GM23338 (cell line): ENCODE data around the gene MORN3. TPM values are rescaled to one million over a fixed set of nuclear protein-coding genes. Genes with fewer than 3 reads are reported as not detected.
A peak's percentile ranks its signal among the peaks of the same experiment; 100 is the strongest.

Experiments used
- ATAC-seq: fragments of 200-7000 bp; cut with Tn5 transposase; 3 replicates; pipeline ENCODE4 v1.9.1; 2020
- DNase-seq: peaks from one replicate; pipeline ENCODE4 v3.0.0-alpha.2; 2015; ENCODE audit warnings: low spot score
- H2AFZ ChIP-seq: fragments of 200-600 bp; sonication (generic); 2 replicates; pipeline ENCODE4 v1.8.0; 2016; ENCODE audit warnings: antibody characterized with exemption, mild to moderate bottlenecking, moderate library complexity
- H3F3A ChIP-seq: fragments of 200-600 bp; sonication (generic); replicated peaks from 2 replicates; pipeline ENCODE4 v1.8.0; 2017; ENCODE audit warnings: antibody characterized with exemption, mixed run types, low read depth
- H3K27ac ChIP-seq: fragments of 200-600 bp; sonication (generic); 2 replicates; pipeline ENCODE4 v1.6.1; 2016; ENCODE audit warnings: low read depth
- H3K27me3 ChIP-seq: fragments of 200-600 bp; sonication (generic); 2 replicates; pipeline ENCODE4 v1.8.0; 2016; ENCODE audit warnings: mild to moderate bottlenecking, mixed run types, moderate library complexity; ENCODE audit not compliant: insufficient read depth
- H3K36me3 ChIP-seq: fragments of 200-600 bp; sonication (generic); 2 replicates; pipeline ENCODE4 v1.8.0; 2016; ENCODE audit warnings: mild to moderate bottlenecking; ENCODE audit not compliant: insufficient read depth
- H3K4me1 ChIP-seq: fragments of 200-600 bp; sonication (generic); 2 replicates; pipeline ENCODE4 v1.8.0; 2016; ENCODE audit warnings: mild to moderate bottlenecking, moderate library complexity; ENCODE audit not compliant: insufficient read depth
- H3K4me2 ChIP-seq: fragments of 200-600 bp; sonication (generic); 2 replicates; pipeline ENCODE4 v1.7.1; 2017; ENCODE audit warnings: mixed run types
- H3K4me3 ChIP-seq: fragments of 200-600 bp; sonication (generic); 2 replicates; pipeline ENCODE4 v1.6.1; 2016; ENCODE audit warnings: mixed run types
- H3K79me2 ChIP-seq: fragments of 200-600 bp; sonication (generic); replicated peaks from 2 replicates; pipeline ENCODE4 v1.8.0; 2017; ENCODE audit warnings: mild to moderate bottlenecking; ENCODE audit not compliant: insufficient read depth
- H3K9me2 ChIP-seq: fragments of 200-600 bp; sonication (generic); 2 replicates; pipeline ENCODE4 v1.8.0; 2017; ENCODE audit not compliant: insufficient read depth
- H4K20me1 ChIP-seq: fragments of 200-600 bp; sonication (generic); replicated peaks from 2 replicates; pipeline ENCODE4 v1.8.0; 2017; ENCODE audit warnings: mild to moderate bottlenecking; ENCODE audit not compliant: insufficient read depth
- H3K27ac Mint-ChIP-seq: 2 replicates; pipeline ENCODE4 v1.8.0; 2020; ENCODE audit warnings: inconsistent platforms, mild to moderate bottlenecking, moderate library complexity, mixed read lengths
- H3K27me3 Mint-ChIP-seq: 3 replicates; pipeline ENCODE4 v1.8.0; 2022; ENCODE audit warnings: low read depth, mild to moderate bottlenecking, moderate library complexity, mixed read lengths, inconsistent platforms; ENCODE audit not compliant: insufficient read depth, poor library complexity
- H3K36me3 Mint-ChIP-seq: 3 replicates; pipeline ENCODE4 v1.8.0; 2021; ENCODE audit warnings: low read depth, mild to moderate bottlenecking, inconsistent platforms, moderate library complexity, mixed read lengths
- H3K4me1 Mint-ChIP-seq: 3 replicates; pipeline ENCODE4 v1.8.0; 2020; ENCODE audit warnings: mild to moderate bottlenecking, inconsistent platforms, mixed read lengths
- H3K4me3 Mint-ChIP-seq: 3 replicates; pipeline ENCODE4 v1.8.0; 2021; ENCODE audit warnings: moderate library complexity, mild to moderate bottlenecking, inconsistent platforms, mixed read lengths
- H3K9me3 Mint-ChIP-seq: 3 replicates; pipeline ENCODE4 v1.8.0; 2020; ENCODE audit warnings: moderate library complexity, mild to moderate bottlenecking, inconsistent platforms, mixed read lengths
- CREB1 ChIP-seq: fragments of 250-450 bp; sonication (Bioruptor Pico); IDR thresholded peaks from 2 replicates; pipeline ENCODE4 v1.5.0; 2020; ENCODE audit warnings: low read depth, mild to moderate bottlenecking, moderate library complexity
- EZH2 ChIP-seq: fragments of 200-600 bp; sonication (generic); IDR thresholded peaks from one replicate; pipeline ENCODE4 v1.8.0; 2017; ENCODE audit warnings: antibody characterized with exemption, mild to moderate bottlenecking, low read depth; ENCODE audit not compliant: unreplicated experiment
- EZH2phosphoT487 ChIP-seq: fragments of 200-600 bp; sonication (generic); IDR thresholded peaks from one replicate; pipeline ENCODE4 v1.8.1; 2018; ENCODE audit warnings: antibody characterized with exemption; ENCODE audit not compliant: unreplicated experiment
- JUNB ChIP-seq: IDR thresholded peaks from one replicate; pipeline ENCODE4 v1.6.1; 2016; ENCODE audit warnings: antibody characterized with exemption; ENCODE audit not compliant: unreplicated experiment
- NANOG ChIP-seq: IDR thresholded peaks from 2 replicates; pipeline ENCODE4 v1.6.1; 2016; ENCODE audit warnings: antibody characterized with exemption, borderline replicate concordance
- POLR2AphosphoS5 ChIP-seq: IDR thresholded peaks from 2 replicates; pipeline ENCODE4 v1.6.1; 2016; ENCODE audit warnings: antibody characterized with exemption, low read depth
- STAT1 ChIP-seq: IDR thresholded peaks from one replicate; pipeline ENCODE4 v1.6.1; 2016; ENCODE audit warnings: antibody characterized with exemption; ENCODE audit not compliant: unreplicated experiment
- ZNF331 ChIP-seq: fragments of 250-450 bp; sonication (Bioruptor Pico); IDR thresholded peaks from 2 replicates; pipeline ENCODE4 v1.5.0; 2020; ENCODE audit warnings: low read depth, mild to moderate bottlenecking, moderate library complexity
- polyA plus RNA-seq: library from polyadenylated mRNA; unstranded; fragments of >200 nt; fragmentation: Nextera tagmentation; extraction: Ambion mirVana; gene quantifications from 2 replicates; pipeline ENCODE4 v1.2.1, GENCODE V29; 2016
- total RNA-seq: library from RNA; depleted of rRNA; stranded (reverse); fragments of >200 nt; shearing (Covaris generic); gene quantifications from 2 replicates; pipeline ENCODE4 v1.2.3, GENCODE V29; 2014
- TF ChIP-seq, protein P1 (sequence below): fragments of 250-450 bp; sonication (Bioruptor Pico); IDR thresholded peaks from 2 replicates; pipeline ENCODE4 v1.5.0; 2020; ENCODE audit warnings: mild to moderate bottlenecking, moderate library complexity
- TF ChIP-seq, protein P2 (sequence below), 2 experiments: fragments of 200-600 bp in 1 of 2; sonication (generic) in 1 of 2; conservative IDR thresholded peaks; 2 replicates each; pipeline versions ENCODE4 v1.5.1 to v1.6.1; 2016 to 2017; ENCODE audit warnings: antibody characterized with exemption in 2 of 2, low read depth in 2 of 2, mild to moderate bottlenecking in 2 of 2, moderate library complexity in 1 of 2

Gene MORN3
- total and polyA plus RNA-seq, 2 experiments from 2014 or later, result 0.14 to 0.36 TPM

DNA sequence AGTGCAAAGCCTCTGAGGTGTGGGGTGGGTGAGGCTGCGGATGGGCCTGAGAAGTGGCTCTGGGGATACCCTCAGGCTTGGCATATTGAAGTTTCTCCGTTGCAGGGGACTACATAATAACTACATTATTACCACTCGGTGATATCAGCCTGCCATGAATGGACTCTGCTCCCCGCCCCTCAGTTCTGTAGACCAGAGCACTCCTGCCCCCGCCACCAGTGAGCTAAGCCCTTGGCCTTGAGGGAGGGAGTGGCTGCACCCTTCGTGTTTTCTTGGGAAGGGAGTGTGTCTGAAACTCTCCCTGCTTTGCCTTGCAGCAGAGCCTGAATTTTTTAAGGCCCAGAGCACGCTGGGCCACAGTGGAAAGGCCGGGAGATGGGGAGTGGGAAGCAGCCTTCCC is 41.4 kb downstream of the MORN3 start (continued):
- TF ChIP-seq, protein P1, sequence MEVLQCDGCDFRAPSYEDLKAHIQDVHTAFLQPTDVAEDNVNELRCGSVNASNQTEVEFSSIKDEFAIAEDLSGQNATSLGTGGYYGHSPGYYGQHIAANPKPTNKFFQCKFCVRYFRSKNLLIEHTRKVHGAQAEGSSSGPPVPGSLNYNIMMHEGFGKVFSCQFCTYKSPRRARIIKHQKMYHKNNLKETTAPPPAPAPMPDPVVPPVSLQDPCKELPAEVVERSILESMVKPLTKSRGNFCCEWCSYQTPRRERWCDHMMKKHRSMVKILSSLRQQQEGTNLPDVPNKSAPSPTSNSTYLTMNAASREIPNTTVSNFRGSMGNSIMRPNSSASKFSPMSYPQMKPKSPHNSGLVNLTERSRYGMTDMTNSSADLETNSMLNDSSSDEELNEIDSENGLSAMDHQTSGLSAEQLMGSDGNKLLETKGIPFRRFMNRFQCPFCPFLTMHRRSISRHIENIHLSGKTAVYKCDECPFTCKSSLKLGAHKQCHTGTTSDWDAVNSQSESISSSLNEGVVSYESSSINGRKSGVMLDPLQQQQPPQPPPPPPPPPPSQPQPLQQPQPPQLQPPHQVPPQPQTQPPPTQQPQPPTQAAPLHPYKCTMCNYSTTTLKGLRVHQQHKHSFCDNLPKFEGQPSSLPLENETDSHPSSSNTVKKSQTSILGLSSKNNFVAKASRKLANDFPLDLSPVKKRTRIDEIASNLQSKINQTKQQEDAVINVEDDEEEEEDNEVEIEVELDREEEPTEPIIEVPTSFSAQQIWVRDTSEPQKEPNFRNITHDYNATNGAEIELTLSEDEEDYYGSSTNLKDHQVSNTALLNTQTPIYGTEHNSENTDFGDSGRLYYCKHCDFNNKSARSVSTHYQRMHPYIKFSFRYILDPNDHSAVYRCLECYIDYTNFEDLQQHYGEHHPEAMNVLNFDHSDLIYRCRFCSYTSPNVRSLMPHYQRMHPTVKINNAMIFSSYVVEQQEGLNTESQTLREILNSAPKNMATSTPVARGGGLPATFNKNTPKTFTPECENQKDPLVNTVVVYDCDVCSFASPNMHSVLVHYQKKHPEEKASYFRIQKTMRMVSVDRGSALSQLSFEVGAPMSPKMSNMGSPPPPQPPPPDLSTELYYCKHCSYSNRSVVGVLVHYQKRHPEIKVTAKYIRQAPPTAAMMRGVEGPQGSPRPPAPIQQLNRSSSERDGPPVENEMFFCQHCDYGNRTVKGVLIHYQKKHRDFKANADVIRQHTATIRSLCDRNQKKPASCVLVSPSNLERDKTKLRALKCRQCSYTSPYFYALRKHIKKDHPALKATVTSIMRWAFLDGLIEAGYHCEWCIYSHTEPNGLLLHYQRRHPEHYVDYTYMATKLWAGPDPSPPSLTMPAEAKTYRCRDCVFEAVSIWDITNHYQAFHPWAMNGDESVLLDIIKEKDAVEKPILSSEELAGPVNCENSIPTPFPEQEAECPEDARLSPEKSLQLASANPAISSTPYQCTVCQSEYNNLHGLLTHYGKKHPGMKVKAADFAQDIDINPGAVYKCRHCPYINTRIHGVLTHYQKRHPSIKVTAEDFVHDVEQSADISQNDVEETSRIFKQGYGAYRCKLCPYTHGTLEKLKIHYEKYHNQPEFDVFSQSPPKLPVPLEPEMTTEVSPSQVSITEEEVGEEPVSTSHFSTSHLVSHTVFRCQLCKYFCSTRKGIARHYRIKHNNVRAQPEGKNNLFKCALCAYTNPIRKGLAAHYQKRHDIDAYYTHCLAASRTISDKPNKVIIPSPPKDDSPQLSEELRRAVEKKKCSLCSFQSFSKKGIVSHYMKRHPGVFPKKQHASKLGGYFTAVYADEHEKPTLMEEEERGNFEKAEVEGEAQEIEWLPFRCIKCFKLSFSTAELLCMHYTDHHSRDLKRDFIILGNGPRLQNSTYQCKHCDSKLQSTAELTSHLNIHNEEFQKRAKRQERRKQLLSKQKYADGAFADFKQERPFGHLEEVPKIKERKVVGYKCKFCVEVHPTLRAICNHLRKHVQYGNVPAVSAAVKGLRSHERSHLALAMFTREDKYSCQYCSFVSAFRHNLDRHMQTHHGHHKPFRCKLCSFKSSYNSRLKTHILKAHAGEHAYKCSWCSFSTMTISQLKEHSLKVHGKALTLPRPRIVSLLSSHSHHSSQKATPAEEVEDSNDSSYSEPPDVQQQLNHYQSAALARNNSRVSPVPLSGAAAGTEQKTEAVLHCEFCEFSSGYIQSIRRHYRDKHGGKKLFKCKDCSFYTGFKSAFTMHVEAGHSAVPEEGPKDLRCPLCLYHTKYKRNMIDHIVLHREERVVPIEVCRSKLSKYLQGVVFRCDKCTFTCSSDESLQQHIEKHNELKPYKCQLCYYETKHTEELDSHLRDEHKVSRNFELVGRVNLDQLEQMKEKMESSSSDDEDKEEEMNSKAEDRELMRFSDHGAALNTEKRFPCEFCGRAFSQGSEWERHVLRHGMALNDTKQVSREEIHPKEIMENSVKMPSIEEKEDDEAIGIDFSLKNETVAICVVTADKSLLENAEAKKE (CRISPR knock-in tag), result no peak
- no peak for TF ChIP-seq EZH2
- TF ChIP-seq POLR2AphosphoS5, result no peak
- TF ChIP-seq NANOG, result no peak
- TF ChIP-seq STAT1, result no peak
- TF ChIP-seq ZNF331, result no peak

DNA sequence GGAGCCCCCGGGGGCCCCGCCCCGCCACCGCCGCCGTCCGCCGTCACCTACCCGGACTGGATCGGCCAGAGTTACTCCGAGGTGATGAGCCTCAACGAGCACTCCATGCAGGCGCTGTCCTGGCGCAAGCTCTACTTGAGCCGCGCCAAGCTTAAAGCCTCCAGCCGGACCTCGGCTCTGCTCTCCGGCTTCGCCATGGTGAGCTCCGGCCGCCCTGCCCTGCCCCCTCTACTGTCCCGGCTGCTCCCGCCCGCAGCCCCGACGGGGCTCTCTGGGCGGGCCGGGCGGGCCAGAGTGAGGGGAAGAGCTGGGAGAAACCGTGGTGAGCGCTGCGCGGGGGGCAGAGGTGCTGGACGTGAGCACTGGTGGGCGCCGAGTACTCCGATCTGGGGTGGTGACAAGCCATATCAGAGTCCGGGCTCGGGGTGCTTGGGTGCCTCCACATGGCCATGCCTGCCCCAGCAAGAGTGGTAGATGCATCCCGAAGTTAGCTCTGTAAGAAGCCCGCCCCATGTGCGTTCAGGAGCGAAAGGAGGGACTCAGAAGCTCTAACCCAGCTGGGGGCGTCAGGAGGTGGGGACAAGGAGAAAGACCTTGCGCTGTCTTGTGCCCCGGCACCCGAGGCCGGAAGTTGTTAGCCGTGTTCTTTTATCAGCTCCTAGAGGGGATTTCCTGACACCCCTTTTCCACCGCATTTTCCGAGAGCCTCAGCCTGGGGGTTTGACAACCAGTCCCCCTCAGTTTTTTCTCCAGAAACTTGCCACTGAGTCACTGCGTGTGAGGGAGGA is 42.4 kb downstream of the MORN3 start:
- peaks cover 46% of the 10 kb centered on the region for H3K4me1 ChIP-seq
- H3F3A ChIP-seq, result peaks cover 25% of the 10 kb centered on the region
- no peaks in the 10 kb centered on the region; the same call in 1 of the 2 replicates for H3K36me3 ChIP-seq
- H3K9me2 ChIP-seq, result no peaks in the 10 kb centered on the region
- ATAC-seq, result peak; percentile 60
- H3K79me2 ChIP-seq, result peaks cover 49% of the 10 kb centered on the region
- Mint-ChIP-seq H3K36me3 (peaks cover 18% of the 10 kb centered on the region), H3K27ac (peak overlapping the region; percentile 74), H3K4me1 (peaks cover 48% of the 10 kb centered on the region), H3K4me3 (peak overlapping the region; percentile 88), H3K9me3 (no peaks in the 10 kb centered on the region), H3K27me3 (peaks cover 14% of the 10 kb centered on the region)
- TF ChIP-seq STAT1, result no peak
- no peak for TF ChIP-seq EZH2phosphoT487
- peak; percentile 45; the same call in 1 of the 2 replicates for TF ChIP-seq POLR2AphosphoS5
- no peak for TF ChIP-seq CREB1 (CRISPR knock-in tag)
- TF ChIP-seq EZH2, result no peak
- TF ChIP-seq, protein P2, sequence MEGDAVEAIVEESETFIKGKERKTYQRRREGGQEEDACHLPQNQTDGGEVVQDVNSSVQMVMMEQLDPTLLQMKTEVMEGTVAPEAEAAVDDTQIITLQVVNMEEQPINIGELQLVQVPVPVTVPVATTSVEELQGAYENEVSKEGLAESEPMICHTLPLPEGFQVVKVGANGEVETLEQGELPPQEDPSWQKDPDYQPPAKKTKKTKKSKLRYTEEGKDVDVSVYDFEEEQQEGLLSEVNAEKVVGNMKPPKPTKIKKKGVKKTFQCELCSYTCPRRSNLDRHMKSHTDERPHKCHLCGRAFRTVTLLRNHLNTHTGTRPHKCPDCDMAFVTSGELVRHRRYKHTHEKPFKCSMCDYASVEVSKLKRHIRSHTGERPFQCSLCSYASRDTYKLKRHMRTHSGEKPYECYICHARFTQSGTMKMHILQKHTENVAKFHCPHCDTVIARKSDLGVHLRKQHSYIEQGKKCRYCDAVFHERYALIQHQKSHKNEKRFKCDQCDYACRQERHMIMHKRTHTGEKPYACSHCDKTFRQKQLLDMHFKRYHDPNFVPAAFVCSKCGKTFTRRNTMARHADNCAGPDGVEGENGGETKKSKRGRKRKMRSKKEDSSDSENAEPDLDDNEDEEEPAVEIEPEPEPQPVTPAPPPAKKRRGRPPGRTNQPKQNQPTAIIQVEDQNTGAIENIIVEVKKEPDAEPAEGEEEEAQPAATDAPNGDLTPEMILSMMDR (conservative IDR thresholded peaks at IDR 0.05; ENCODE audit: low read depth in 2 of 2), result peak in 1 of 2 experiments; percentile 27; a peak in 2 of 4 replicates
- no peak for TF ChIP-seq JUNB
- peak overlapping the region; percentile 72; the same call in 1 of the 2 replicates for H2AFZ ChIP-seq
- peak overlapping the region; percentile 81 for H3K27ac ChIP-seq
- peak; percentile 88 for DNase-seq
- H4K20me1 ChIP-seq, result peaks cover 32% of the 10 kb centered on the region
- H3K27me3 ChIP-seq, result no peaks in the 10 kb centered on the region
- peak overlapping the region; percentile 76 for H3K4me3 ChIP-seq
- H3K4me2 ChIP-seq, result peak overlapping the region; percentile 97
